ENCODE measurements around the gene FAM3D.
"Not testable (repeated sequence)": the region's sequence is repeated elsewhere in the genome, so short reads cannot be mapped to it uniquely, and the experiment has no call there.

Gene FAM3D, protein sequence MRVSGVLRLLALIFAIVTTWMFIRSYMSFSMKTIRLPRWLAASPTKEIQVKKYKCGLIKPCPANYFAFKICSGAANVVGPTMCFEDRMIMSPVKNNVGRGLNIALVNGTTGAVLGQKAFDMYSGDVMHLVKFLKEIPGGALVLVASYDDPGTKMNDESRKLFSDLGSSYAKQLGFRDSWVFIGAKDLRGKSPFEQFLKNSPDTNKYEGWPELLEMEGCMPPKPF

DNA sequence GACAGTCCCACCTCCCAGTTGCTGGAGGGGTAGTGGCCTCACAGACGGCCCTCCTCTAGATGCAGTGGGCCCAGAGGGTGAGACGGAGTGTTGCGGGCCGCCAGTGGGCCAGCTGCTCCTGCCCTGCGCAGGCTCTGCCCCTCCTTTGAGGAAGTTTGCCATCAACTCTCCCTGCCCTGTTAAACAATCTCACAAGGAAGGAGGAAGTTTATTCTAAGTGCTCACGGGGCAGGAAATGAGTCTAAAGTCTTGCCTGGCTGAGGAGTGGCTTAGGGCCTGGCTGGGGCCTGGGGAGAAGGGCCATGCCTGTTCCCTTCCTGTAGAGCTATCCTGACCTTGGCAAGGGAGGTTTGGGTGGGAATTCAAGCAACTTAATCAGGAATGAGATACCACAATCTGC, at the start of gene FAM3D:
TSS of gene FAM3D (minus strand) at position 92 of the 400 bp plus-strand sequence. CDS start 11,211 bp downstream, outside the sequence.
- no peak within 1 kb of the TSS for H3K27ac Mint-ChIP-seq
- H3K9me3 Mint-ChIP-seq = no peaks in the 10 kb centered on the region
- TF ChIP-seq, protein P1, sequence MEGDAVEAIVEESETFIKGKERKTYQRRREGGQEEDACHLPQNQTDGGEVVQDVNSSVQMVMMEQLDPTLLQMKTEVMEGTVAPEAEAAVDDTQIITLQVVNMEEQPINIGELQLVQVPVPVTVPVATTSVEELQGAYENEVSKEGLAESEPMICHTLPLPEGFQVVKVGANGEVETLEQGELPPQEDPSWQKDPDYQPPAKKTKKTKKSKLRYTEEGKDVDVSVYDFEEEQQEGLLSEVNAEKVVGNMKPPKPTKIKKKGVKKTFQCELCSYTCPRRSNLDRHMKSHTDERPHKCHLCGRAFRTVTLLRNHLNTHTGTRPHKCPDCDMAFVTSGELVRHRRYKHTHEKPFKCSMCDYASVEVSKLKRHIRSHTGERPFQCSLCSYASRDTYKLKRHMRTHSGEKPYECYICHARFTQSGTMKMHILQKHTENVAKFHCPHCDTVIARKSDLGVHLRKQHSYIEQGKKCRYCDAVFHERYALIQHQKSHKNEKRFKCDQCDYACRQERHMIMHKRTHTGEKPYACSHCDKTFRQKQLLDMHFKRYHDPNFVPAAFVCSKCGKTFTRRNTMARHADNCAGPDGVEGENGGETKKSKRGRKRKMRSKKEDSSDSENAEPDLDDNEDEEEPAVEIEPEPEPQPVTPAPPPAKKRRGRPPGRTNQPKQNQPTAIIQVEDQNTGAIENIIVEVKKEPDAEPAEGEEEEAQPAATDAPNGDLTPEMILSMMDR (IDR thresholded peaks at IDR 0.05; ENCODE audit: unreplicated experiment in 3 of 3) = no peak
- H3K36me3 Mint-ChIP-seq (ENCODE audit: low read depth) = no peaks in the 10 kb centered on the region
- peaks cover 12% of the 10 kb centered on the region for H3K27me3 Mint-ChIP-seq (ENCODE audit: low read depth)
- H3K4me3 Mint-ChIP-seq = no peak within 1 kb of the TSS
- peaks cover 11% of the 10 kb centered on the region for H3K4me1 Mint-ChIP-seq

DNA sequence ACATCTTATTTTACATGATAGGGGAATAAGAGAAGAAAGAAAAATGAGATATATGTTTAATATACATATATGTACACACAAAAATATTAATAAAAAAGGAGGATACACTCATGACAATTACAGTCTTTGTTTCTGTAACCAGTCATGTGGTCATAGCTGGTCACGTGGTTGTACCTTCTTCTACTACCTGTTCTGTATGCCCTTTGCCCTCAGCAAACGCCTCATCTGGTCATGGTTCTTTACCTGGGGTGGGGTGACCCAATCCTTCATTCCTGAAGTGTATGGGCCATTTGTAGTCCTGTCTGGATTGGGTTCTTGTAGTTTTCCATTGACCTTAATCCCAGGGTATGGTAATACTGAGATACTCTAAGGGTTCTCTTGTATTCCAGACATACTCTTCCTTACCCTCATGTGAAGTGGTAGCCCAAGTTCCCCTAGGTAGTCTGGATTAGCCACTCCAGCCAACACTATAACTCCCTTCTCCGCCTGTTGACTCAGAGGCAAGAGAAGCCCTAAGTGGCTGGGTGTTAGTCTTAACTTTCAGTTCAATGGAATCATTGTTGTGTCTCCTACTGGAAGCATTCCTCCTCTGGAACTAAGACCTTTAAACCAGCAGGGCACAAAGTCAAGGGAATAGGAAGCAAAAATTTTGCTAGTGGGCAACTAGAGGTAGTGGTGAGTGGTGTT, 47.3 kb upstream of the FAM3D start:
- Mint-ChIP-seq H3K4me3 (no peak overlapping the region), H3K9me3 (no peaks in the 10 kb centered on the region), H3K4me1 (no peaks in the 10 kb centered on the region), H3K27me3 (ENCODE audit: low read depth) (no peaks in the 10 kb centered on the region), H3K36me3 (ENCODE audit: low read depth) (no peaks in the 10 kb centered on the region), H3K27ac (no peak overlapping the region)
- TF ChIP-seq, protein P1 (IDR thresholded peaks at IDR 0.05; ENCODE audit: unreplicated experiment in 3 of 3) = no peak

DNA sequence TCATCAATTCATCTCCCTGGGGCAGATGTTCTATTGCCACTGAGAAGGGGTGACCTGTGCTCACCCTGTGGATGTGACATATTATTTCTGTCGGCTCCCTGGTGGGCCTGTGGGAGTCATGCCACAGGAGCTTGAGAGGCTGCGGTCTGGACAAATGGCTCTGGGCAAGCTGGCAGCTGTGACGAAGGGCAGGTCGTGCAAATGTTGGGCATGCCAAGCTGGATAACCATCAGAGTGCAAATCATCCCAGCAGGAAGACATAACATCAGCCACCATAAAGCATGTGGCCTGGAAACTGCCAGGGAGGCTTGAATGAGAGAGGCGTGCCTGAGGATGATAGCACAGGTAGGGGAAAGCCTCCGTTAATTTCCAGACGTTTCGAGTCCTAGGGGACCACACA, 45.3 kb upstream of the FAM3D start:
- Mint-ChIP-seq H3K36me3 (ENCODE audit: low read depth) (no peaks in the 10 kb centered on the region), H3K4me1 (no peaks in the 10 kb centered on the region), H3K4me3 (no peak overlapping the region), H3K9me3 (no peaks in the 10 kb centered on the region), H3K27ac (no peak overlapping the region), H3K27me3 (ENCODE audit: low read depth) (no peaks in the 10 kb centered on the region)
- TF ChIP-seq, protein P1 (IDR thresholded peaks at IDR 0.05; ENCODE audit: unreplicated experiment in 3 of 3) = no peak

DNA sequence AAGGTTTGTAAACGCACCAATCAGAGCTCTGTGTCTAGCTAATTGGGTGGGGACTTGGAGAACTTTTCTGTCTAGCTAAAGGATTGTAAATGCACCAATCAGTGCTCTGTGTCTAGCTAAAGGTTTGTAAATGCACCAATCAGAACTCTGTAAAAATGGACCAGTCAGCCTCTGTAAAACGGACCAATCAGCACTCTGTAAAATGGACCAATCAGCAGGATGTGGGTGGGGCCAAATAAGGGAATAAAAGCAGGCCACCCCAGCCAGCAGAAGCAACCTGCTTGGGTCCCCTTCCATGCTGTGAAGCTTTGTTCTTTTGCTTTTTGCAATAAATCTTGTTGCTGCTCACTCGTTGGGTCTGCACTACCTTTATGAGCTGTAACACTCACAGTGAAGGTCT, 42.4 kb upstream of the FAM3D start:
- H3K27ac Mint-ChIP-seq; H3K27me3 Mint-ChIP-seq (ENCODE audit: low read depth); H3K36me3 Mint-ChIP-seq (ENCODE audit: low read depth); H3K4me3 Mint-ChIP-seq; H3K4me1 Mint-ChIP-seq; H3K9me3 Mint-ChIP-seq: not testable (repeated sequence)

DNA sequence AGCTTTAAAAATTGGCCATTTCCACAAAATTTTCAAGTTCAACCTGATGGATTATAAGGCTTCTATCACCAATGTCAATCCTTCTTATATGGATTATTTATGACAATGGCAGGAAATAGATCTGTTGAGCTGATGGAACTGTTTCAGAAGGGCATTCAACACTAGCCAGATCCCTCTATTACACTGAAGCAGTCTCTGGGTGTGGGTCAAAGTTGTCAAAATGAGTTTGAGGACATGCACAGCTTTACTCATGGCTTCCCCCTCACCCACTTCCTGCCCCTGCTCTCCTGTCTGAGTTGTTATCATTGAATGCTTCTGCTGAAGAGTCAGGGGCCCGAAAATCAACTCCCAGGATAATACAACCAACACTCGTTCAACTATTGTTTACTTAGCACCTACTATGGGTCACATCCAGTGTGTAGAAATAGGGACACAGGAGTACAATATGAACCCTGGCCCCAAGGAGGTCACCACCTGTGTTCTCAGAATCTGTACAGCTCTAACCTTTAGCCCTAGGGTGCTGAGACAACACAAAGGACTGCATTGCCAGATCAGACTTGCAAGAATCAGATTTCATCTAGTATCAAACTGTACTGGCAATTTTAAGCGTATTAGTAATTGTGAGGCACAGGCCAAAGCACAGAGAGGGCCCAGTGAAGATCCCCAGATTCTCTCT, 41.7 kb upstream of the FAM3D start:
- TF ChIP-seq, protein P1 (IDR thresholded peaks at IDR 0.05; ENCODE audit: unreplicated experiment in 3 of 3) = no peak
- Mint-ChIP-seq H3K27ac (peak overlapping the region in 2 of 3 experiments; percentile 12 to 57), H3K9me3 (no peaks in the 10 kb centered on the region), H3K36me3 (ENCODE audit: low read depth) (no peaks in the 10 kb centered on the region), H3K4me1 (no peaks in the 10 kb centered on the region), H3K27me3 (ENCODE audit: low read depth) (no peaks in the 10 kb centered on the region), H3K4me3 (no peak overlapping the region)

DNA sequence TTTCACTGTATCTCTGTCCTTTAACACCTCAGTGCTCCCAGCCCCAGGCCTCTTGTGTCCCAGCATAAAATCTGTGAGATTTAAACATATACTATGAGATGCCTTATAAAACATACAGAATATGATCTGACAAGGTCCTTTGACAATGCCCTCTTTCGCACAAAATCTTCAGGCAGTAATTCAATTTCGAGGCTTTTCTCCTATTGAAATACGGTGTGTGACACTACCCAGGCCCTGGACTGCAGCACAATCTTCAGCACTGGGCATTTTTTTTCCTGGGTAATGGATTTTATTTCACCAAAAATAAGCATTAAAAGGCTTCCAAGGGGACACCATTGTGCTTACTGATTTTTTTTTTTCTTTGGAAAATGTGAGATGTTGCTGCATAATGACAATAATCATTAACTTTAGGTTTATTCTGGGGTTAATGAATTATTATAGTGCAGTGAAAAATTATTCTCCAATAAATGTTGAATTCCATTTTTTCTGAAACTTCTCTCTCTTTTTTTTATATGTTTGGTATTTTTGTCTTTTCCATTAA, 40.9 kb upstream of the FAM3D start:
- Mint-ChIP-seq H3K9me3 (no peaks in the 10 kb centered on the region), H3K4me1 (no peaks in the 10 kb centered on the region), H3K27ac (peak overlapping the region in 1 of 3 experiments; percentile 57), H3K4me3 (no peak overlapping the region), H3K36me3 (ENCODE audit: low read depth) (no peaks in the 10 kb centered on the region), H3K27me3 (ENCODE audit: low read depth) (no peaks in the 10 kb centered on the region)
- TF ChIP-seq, protein P1 (IDR thresholded peaks at IDR 0.05; ENCODE audit: unreplicated experiment in 3 of 3) = no peak
